NT2/D1 (cell line): ENCODE measurements around the gene SMIM13.

Source experiments
- SUZ12 ChIP-seq: IDR thresholded peaks from 2 replicates; pipeline ENCODE4 v1.6.1; 2011; ENCODE audit not compliant: insufficient read length, insufficient read depth; ENCODE audit errors: extremely low read depth
- YY1 ChIP-seq: IDR thresholded peaks from 2 replicates; pipeline ENCODE4 v1.6.1; 2011; ENCODE audit not compliant: insufficient read length, insufficient read depth
- ZNF274 ChIP-seq: IDR thresholded peaks from 2 replicates; pipeline ENCODE4 v1.6.1; 2011; ENCODE audit warnings: mild to moderate bottlenecking, low read depth, low read length

GRCh38 chr6:11155589-11155988 is 62.0 kb downstream of the SMIM13 start:
- TF ChIP-seq YY1 (no peak), ZNF274 (no peak), SUZ12 (no peak)
